CD4-positive, alpha-beta T cell treated with Interleukin-10 for 1 hour (primary cell): ENCODE results near the gene NXN.
"Not testable (repeated sequence)": the region's sequence is repeated elsewhere in the genome, so short reads cannot be mapped to it uniquely, and the experiment has no call there.

ENCODE experiments used
- DNase-seq: peaks from one replicate; pipeline ENCODE4 v3.0.0-alpha.2; 2020

NXN gene

DNA sequence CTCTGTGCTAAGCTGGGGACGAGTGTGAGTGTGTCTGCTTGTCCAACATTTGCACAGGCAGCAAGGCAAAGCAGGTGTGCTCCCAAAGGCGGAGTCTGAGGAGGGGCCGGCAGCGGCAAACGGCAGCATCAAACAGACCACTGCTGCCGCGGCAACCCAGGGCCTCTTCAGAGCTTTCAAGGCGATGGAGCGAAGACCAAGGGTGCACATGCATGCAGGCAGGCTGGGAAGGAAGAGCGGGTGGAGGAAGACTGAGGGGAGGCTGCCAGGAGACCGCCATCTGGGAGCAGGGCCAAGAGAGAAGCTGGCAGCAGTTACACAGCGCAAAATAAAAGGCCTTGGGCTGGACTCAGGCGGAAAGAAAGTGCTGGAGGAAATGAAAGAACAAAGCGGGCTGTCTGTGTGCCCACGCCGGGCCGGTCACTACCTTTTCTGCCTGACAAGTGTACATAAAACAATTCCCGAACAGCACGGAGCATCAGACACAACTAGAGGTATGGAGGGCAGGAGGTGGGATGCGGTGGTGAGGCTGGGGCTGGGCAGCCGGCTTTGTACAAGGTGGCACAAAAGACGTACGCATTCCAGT lies 25.9 kb upstream of the NXN start:
- no peak for DNase-seq

DNA sequence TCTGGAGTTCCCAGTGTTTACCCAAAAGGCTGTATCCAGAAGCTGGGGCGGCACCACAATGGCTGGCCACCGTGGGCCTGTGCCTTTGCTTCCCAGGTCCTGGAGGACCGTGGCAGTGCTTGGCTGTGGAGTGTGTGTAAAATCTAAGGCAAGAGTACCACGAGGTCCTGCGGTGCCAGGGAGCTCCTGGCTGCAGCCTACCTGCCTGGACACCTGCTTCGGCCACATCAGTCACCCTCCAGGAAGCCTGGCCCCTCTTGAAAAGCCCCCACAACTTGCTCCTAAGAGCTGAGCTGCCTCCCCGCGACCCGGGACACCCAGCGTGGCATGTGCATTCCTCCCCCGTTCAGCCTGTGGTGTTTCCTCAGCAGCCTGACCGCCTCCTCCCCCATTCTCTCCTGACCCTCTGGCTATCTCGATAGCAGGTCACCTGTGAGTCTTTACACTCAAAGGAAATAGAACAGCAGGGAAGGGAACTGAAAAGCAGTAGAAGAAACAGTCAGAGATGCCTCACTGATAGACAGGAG lies 25.3 kb upstream of the NXN start:
- DNase-seq: no peak

DNA sequence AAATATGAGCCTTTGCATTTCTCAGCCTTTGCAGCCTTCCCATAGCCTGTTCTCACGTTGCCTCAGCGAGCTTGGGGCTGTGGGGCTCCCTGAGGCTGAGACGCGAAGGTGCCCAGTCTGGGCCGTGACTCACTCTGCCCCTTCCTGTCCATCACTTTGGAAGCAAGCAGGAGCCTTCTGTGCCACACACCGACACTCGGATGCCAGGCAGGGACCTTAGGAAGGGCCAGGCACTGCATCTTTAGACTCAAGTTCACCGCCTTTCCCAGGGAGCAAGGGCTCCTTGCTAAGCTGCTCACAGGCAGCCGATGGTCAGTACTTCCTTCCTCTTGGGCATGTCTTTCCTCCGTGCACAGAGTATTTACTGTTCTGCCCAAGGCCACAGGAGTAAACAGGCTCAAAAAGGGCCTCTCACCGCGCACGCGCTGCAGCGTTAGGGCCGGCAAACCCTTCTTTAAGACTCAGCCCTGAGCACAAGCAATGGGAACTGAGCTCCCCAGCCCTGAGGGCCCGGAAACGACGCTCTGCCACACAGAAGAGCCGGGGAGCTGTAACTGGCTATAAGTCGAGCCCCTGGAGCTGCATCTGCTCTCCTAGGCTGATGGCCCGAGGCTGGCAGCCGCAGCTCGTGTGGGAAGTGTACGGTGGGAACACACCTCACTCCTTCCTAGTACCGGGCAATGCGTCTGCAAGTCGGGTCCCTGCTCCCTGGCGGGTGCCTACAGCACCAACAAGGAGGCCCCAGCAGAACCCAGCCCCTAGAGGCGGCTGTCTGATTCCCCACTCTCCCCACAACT lies 24.6 kb upstream of the NXN start:
- no peak for DNase-seq

DNA sequence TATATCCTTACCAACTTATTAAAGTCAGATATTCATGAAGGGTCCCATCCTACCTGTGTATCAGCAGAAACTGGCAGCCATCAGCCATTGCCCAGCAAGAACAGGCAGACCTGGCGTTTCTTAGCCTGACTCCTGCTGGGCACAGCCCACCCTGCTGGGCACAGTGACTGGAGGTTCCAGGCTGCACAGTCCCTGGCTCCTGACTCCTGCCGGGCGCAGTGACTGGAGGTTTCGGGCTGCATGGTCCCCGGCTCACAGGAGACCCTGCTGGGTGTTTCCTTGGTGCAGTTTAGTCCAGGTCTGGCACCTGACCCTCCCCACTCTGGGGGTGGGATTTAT lies 24.0 kb upstream of the NXN start:
- DNase-seq: no peak

DNA sequence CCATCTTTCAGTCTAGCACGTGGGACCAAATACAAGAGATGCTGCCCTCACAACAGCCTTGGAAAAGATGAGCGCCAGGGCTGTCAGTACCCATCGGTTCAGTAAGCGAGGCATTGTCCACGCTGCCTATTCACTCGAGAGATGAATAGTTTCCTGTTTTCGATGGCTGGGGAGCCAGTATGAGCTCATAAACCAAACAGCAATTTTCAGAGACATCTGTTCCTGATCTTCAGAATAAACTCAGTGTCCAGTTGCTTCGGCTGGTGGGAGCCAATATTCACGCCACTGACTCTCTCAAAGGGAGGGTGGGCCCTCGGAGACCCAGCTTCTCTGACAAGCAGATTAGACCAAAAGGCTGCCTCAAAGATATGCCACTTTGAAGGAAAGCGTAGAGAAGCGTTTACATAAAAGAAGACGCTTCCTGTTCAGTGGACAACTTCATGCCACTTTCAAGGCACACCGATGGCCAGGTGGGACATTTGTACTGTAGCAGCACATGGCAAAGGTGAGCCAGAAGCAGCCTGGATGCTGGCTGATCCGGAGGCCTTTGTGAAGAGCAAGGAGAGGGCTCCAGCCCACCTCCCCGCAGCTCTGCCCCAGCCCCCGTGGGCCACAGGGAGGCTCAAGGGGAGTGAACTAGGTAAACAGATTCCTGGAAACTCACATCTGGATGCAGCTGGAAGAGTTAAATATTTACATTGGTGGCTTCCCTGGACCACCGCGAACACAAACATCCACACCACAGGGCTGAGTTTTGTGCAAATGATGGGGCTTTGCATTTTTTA lies 23.4 kb upstream of the NXN start:
- DNase-seq: no peak

DNA sequence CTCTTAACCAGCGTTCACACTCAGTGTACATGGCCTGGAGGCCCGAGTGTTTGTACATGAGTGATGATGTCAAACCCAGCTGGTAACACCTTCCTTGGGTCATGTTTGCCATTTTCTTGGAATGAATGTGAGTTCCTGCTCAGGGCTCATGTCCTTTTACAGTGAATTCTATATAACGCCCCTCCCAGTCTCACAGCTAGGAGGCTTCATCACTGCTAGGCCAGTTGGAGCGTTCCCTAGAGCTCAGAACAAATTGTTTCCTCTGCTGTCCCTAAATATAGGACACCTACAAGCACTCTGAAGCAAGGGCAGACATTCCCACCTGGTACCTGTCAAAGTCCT lies 22.8 kb upstream of the NXN start:
- DNase-seq: no peak

DNA sequence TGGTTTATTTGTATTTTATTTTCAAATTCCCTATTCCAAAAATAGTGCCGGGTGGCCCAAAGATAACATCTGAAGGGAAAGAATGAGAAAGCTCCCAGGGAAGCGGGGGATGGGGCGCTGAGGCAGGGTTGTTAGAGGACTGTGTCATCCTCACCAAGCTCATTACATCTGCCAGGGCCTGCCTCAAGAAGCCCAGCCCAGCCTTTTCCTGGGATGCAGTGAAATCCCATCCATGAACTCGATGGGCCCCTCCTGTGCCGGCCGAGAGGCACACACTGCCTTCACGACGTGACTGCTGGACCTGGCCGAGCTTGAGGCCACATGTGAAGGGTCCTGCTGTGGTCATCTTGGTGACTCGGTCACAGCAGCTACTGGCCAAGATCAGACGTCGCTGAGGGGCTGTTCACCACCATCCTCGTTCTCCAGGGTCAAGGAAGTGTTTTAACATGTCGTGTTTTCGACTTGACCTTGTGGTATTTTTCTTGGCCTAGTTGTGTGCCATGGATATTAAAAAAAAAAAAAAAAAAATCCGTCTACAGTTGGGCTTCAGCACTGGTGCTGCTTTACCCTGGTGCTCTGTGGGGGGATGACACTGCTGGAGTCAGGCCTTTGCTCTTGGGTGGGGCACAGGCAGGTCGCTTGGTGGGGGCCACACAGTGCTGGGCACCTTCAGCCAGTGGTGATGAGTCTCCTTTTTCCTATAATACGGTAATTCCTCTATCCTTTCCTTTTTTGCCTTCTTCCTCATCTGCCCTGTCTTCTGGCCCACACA lies 22.2 kb upstream of the NXN start:
- no peak for DNase-seq

DNA sequence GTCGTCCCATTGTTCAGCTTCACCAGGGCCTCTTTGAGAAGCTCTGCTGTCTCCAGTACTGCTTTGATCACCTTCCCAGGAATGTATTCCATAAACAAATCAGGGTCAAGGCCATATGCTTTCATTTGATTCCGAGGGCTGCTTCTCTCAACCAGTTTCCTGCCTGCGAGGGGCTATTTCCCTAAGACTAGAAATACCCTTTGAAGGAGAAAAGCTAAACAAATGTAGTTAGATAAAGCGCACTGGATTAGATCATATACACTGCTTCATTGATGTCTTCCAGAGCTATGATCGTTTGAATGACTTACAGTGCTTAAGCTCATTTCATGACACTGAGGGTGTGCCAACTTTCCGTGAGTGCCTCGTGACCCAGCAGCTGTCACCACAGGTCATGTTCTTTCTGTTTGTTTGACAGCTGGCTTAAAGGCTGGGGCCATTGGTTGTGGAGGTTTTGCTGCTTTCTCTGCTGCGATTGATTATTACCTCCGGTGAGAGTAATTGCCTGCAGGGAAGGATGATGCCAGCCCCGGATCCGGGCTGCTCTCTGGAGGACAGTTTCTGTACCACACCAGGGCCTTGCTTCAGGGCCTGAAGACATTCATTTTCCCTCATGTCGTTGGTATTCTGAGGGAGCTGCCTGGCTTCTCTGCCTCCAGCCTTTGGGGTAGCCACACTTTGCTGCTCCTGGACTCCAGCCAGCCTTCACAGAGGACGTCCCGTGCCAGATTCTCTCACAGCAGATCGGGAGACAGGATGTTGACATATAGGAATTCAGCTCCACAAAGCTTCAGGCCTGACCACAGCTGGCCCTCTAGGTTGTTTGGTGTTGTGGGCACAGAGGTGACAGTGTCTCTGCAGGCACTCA lies 21.3 kb upstream of the NXN start:
- no peak for DNase-seq

DNA sequence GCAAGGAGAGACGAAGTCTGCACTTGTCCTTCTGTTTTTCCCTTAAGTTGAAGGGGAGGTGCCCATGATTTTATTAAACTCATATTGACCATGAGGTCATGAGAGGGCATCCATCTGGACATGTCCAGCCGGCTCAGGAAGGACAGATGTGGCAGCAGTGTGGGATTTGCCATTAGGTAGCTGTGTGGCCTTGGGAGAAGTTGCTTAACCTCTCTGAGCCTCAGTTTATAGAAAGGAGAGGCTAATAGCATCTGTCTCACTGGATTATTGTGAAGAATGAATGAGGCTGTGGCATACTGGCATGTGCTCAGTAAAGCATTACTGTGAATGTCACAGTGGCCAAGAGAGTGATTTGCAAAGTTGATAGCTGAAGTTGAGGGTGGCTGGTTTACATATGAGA lies 18.5 kb upstream of the NXN start:
- no peak for DNase-seq

DNA sequence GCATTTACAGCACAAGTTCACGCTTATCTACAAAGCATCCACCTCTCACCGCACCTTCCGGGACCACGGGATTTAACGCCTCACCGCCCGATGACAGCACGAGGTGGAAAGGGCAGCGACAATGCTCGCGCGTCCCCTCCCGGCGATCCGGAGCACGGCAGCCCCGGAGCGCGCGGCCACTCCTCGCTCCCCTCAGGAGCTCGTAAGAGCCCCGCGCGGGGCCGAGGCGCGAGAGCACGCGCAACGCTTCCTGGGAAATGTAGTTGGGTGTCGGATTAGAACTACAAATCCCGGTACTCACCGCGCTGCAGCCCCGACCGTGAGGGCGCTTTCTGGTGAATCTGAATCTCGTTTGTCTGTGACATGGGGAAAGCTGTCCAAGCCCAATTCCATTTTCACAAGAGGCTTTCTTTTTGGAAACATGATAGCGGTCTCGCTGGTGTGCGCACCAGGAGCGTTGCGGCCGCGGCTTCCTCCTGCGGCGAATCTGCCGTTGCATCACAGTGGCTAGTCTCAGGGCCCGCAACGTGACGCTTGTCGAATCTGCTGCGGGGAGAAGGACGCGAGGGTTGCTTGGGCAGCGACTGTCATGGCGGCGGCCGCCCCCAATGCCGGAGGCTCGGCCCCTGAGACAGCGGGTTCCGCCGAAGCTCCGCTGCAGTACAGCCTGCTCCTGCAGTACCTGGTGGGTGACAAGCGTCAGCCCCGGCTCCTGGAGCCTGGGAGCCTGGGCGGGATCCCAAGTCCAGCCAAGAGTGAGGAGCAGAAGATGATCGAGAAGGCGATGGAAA lies 17.2 kb upstream of the NXN start, which contains the start of gene TIMM22:
TIMM22 (plus strand) TSS at position 576 of the 791 bp plus-strand sequence; CDS start at position 590, 14 bp downstream.
- peak; percentile 94 for DNase-seq

DNA sequence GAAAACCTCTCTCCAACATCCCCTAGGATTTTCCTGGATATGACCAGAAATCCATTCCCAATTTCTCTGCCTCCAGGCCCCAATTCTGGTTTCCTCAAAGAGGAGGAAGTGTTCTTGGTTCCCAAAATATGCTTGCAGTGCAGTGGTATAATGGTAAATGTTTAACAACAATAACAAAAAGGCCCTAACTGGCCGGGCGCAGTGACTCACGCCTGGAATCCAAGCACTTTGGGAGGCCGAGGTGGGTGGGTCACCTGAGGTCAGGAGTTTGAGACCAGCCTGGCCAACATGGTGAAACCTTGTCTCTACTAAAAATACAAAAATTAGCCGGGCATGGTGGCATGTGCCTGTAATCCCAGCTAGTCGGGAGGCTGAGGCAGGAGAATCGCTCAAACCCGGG lies 15.7 kb upstream of the NXN start:
- DNase-seq: not testable (repeated sequence)

DNA sequence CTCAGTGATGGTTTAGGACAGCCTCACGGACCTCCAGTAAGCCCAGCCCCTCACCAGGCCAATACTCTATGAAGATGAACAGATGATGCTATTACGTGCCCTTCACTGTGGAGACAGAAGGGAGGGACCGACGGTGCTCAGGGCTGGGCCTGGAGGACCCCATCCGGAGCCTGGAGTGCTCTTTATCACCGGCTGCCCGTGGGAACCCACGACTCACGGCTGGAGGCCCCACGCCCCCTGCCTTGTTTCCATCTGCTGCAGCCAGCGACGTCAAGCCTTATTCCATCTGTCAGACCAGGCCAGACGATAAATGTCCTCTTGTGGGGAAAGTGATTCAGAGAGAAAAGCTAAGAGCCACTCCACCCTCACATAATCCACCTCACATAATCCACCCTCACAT lies 13.4 kb upstream of the NXN start:
- no peak for DNase-seq

DNA sequence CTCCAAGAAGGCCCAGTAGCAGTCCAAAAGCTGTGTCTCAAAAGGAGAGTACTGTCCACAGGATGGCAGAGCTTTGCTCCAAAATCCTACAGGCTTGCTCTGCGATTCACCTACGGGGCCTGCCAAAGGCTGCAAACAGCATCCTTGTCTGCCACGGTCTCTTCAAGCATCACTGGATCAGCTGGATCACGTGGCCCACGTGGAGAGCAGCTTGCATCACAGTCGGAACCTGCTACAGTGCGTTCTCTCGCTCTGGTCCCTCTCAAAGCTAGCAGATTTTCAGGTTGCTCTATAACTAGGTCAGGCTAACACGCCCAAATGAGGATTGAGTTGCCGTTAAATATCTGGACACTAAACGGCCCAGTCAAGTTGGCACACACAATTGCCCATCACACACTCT lies 9.0 kb upstream of the NXN start:
- DNase-seq: no peak

DNA sequence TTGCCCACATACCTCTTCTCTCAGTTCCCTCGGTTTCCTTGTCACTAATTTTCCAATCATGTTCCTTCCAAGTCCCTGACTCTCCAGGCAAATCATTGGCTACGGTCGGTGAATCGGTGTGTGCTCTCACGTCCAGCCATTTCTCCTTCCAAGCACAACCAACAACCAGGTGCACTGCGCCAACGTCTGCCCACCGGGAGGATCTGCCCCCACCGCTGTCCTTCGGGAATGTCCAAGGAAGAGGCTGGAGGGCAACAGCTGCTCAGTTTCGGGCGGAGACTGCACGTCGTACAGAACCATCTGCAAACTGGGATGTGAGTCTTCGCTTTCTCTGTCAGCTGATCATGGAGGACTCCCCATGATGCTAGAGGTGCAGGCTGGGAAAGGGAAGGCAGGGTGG lies 8.4 kb upstream of the NXN start:
- no peak for DNase-seq

DNA sequence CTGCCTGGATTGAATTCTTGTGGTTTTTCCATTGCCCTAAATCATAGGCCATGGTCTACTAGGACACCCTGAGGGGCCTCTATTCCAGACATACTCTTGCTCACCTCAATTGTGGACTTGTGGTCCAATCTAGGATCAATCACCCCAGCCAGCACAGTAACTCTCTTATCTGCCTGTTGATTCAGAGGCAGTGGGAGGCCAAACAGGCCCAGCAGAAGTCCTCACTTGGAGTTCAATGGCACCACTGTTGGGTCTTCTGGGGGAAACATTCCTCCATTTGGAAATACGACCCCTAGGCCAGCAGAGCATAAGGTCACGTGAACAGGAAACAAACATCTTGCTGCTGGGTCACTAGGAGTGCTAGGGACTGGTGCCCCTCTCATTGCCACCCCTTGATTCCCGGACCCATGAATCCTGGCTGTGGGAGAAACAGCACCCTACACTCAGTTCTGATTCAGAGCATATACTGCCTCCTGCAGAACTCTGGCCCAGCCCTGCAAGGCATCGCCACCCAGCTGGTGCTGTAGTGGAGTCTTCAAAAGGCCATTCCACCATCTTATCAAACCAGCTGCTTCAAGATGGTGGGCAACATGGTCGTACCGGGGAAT lies 6.8 kb upstream of the NXN start:
- no peak for DNase-seq

DNA sequence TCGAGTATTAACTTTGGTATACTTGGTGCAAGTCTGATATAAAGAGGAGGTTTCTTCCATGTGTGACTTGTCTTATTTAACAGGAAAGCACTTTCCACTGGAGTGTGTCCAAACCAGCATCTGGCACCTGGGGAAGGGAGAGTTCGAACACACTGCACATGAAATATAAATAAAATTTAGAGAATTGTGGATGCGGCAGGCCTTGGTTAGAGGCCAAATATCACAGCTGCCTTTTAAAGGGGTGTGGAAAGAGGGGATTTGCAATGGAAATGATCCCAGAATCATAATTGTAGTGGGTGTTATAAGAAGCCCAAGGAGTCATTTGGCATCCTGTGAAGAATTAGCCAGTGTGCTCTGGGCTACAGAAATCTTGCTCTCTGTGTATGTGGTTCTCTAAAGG lies 4.3 kb upstream of the NXN start:
- no peak for DNase-seq

DNA sequence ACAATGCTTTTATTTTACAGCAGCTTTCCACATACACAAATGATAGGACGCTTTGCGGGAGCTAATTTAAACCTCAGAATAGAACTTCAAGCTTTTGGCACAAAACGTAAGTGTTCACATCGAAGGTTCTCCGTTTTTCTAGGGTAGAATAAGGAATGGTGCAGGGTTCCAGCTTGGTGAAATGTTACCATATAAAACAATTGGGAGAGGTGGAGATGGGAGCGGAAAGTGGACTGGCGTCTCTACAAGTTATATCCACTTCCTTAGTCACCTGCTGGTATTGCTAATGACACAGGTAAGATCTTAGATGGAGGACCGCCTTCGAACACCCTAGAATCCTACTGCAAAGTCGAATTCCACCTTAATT lies 1.7 kb upstream of the NXN start:
- no peak for DNase-seq

DNA sequence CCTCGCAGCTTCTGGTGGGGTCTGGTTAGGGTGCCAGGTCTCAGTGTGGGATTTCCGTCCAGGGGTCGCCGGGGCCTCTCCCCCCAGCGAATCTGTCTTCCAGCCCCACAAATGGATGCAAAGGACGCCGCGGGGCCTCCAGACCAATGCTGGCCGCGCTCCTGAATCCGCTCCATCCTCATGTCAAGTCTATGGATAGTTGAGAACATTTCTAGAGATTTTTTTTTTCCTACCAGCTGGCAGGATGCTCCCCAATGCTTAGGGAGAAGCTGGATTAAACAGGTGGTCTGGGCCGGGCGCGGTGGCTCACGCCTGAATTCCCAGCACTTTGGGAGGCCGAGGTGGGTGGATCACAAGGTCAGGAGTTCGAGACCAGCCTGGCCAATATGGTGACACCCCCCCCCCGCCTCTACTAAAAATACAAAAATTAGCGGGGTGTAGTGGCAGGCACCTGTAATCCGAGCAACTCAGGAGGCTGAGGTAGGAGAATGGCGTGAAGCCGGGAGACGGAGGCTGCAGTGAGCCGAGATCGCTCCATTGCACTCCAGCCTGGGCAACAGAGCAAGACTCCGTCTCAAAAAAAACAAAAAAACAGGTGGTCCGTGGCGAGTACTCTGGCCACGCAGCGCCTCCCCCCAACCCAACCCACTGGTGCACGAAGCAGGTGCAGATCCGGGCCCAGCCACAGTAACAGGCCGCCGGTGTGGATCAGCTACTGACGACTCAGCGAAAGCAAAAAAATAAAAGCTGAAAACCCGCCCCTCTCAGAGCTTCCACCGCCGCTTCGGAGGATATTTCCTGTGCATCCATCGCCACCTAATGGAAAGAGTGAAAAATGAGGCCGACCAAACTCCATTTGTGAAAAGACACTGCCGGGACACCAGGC lies 1.1 kb upstream of the NXN start:
- peak; percentile 90 for DNase-seq

DNA sequence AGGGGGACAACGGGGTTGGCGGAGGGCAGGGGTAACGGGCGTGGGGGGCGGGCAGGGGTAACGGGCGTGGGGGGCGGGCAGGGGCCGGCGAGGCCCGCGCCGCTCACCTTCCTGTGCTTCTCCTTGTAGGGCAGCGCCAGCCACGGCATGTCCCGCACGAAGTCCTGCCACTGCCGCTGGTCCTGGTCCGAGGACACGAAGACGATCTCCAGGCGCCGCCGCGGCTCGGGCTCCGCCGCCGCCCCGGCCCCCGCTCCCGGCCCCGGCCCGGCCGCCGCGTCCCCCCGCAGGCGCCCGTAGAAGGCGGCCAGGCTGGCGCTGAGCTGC lies 401 bp downstream of the NXN start:
- no peak for DNase-seq
